ENCODE measurements around the gene FAM117A.

FAM117A gene

DNA sequence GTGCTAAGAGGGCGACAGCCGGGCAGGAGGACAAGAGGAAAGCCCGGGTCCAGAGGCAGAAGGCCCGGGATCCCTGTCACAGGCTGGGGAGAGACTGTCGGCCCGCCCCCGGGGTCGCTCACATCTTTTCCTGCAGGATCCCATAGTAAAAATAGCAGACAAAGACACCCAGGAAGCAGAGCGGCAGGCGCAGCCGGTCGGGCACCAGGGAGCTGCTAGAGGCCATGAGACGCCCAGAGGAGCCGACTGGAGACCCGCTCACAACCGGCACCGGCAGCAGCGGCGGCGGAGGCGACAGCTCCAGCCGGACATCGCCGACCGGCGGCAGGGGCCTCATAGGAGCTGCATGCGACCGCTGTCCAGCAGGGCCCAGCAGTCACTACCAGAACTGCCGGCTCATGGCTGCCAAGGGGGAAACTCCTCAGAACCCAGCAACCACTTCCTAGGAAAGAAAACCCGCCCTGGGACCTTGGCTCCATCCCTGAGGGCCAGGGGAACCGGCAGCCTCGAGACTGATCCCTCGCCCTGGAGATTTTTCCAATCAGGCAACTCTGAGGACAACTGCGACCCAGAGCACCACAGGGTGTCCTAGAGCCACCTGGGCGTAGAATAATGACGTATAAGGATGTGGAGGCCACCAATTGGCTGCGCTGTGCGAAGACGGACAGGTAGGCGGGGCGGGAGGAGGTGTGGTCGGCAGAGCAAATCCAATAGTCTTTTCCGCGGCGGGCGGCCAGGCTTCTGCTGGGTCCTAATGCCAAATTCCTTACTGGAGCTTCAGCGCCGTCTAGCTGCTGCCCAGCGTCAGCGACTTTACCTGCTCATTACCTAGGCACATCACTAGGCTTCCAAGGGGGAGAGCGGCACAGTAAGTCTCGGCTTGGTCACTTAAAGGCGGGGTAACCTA is 56.1 kb downstream of the FAM117A start, which contains the start of gene SLC35B1:
Gene SLC35B1 (minus strand): TSS at position 357 of the 907 bp plus-strand sequence. CDS start 131 bp downstream, at position 226.
- Histone ChIP-seq H3K4me1 (ENCODE audit: control insufficient read depth, insufficient read depth, low read length) (no peaks in the 10 kb centered on the region), H3K9me3 (ENCODE audit: control insufficient read depth, insufficient read depth, low read length) (no peaks in the 10 kb centered on the region), H3K27me3 (ENCODE audit: control insufficient read depth, insufficient read depth, low read length) (no peaks in the 10 kb centered on the region), H3K36me3 (ENCODE audit: control insufficient read depth, insufficient read depth, low read length) (peaks cover 11% of the 10 kb centered on the region), H3K4me3 (ENCODE audit: low read length) (peak within 1 kb of the TSS; percentile 66), H3K27ac (ENCODE audit: low read length) (no peak within 1 kb of the TSS)
- DNase-seq (ENCODE audit: low read depth, low spot score): peak; percentile 98
- whole genome bisulfite sequencing (ENCODE audit: insufficient coverage, insufficient read length): no CpG with 5 or more reads among the region's 53 CpGs

GRCh38 chr17:49707246-49707607 is 56.7 kb downstream of the FAM117A start:
- no peaks in the 10 kb centered on the region for H3K4me1 ChIP-seq (ENCODE audit: control insufficient read depth, insufficient read depth, low read length)
- H3K9me3 ChIP-seq (ENCODE audit: control insufficient read depth, insufficient read depth, low read length): no peaks in the 10 kb centered on the region
- H3K4me3 ChIP-seq (ENCODE audit: low read length): peak overlapping the region; percentile 66
- H3K36me3 ChIP-seq (ENCODE audit: control insufficient read depth, insufficient read depth, low read length): peaks cover 13% of the 10 kb centered on the region
- no peak for DNase-seq (ENCODE audit: low read depth, low spot score)
- no CpG with 5 or more reads among the region's 12 CpGs for WGBS (ENCODE audit: insufficient coverage, insufficient read length)
- H3K27ac ChIP-seq (ENCODE audit: low read length): no peak overlapping the region
- H3K27me3 ChIP-seq (ENCODE audit: control insufficient read depth, insufficient read depth, low read length): no peaks in the 10 kb centered on the region

DNA sequence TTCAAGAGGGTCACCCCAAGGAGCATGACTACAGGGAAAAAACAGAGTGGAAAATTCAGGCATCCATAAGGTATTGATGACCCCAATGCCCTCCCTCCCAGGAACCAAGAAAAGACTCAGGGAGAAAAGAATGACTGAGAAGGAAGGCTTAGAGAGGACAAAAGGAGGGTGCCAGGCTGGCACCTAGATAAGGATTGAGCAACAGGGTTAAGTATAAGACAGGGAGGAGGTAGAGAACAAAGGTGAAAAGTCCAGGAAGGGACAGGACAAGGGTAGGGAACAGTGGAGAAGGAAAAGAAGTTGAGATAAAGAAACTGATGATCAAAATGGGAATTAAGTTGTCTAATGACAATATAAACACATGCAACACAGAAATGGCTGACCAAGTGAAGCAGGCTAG is 58.7 kb downstream of the FAM117A start:
- H3K27me3 ChIP-seq (ENCODE audit: control insufficient read depth, insufficient read depth, low read length): no peaks in the 10 kb centered on the region
- no peaks in the 10 kb centered on the region for H3K9me3 ChIP-seq (ENCODE audit: control insufficient read depth, insufficient read depth, low read length)
- H3K36me3 ChIP-seq (ENCODE audit: control insufficient read depth, insufficient read depth, low read length): peaks cover 9% of the 10 kb centered on the region
- no peak overlapping the region for H3K27ac ChIP-seq (ENCODE audit: low read length)
- DNase-seq (ENCODE audit: low read depth, low spot score): no peak
- H3K4me1 ChIP-seq (ENCODE audit: control insufficient read depth, insufficient read depth, low read length): no peaks in the 10 kb centered on the region
- H3K4me3 ChIP-seq (ENCODE audit: low read length): no peak overlapping the region

- no peak overlapping the region for H3K27ac ChIP-seq (ENCODE audit: low read length)
- H3K4me1 ChIP-seq (ENCODE audit: control insufficient read depth, insufficient read depth, low read length): no peaks in the 10 kb centered on the region
- peaks cover 9% of the 10 kb centered on the region for H3K36me3 ChIP-seq (ENCODE audit: control insufficient read depth, insufficient read depth, low read length)
- H3K4me3 ChIP-seq (ENCODE audit: low read length): no peak overlapping the region
- no peaks in the 10 kb centered on the region for H3K9me3 ChIP-seq (ENCODE audit: control insufficient read depth, insufficient read depth, low read length)
- WGBS (ENCODE audit: insufficient coverage, insufficient read length): no CpG with 5 or more reads among the region's 6 CpGs
- DNase-seq (ENCODE audit: low read depth, low spot score): no peak
- H3K27me3 ChIP-seq (ENCODE audit: control insufficient read depth, insufficient read depth, low read length): no peaks in the 10 kb centered on the region
These were observed 60.2 kb downstream of the FAM117A start for GRCh38 chr17:49703557-49704277.

GRCh38 chr17:49700960-49701359 is 63.0 kb downstream of the FAM117A start:
- no CpG with 5 or more reads among the region's 6 CpGs for WGBS (ENCODE audit: insufficient coverage, insufficient read length)
- no peak for DNase-seq (ENCODE audit: low read depth, low spot score)
- Histone ChIP-seq H3K9me3 (ENCODE audit: control insufficient read depth, insufficient read depth, low read length) (no peaks in the 10 kb centered on the region), H3K4me3 (ENCODE audit: low read length) (no peak overlapping the region), H3K27ac (ENCODE audit: low read length) (no peak overlapping the region), H3K36me3 (ENCODE audit: control insufficient read depth, insufficient read depth, low read length) (peaks cover 9% of the 10 kb centered on the region), H3K4me1 (ENCODE audit: control insufficient read depth, insufficient read depth, low read length) (no peaks in the 10 kb centered on the region), H3K27me3 (ENCODE audit: control insufficient read depth, insufficient read depth, low read length) (no peaks in the 10 kb centered on the region)

GRCh38 chr17:49699966-49700575 is 63.9 kb downstream of the FAM117A start:
- Histone ChIP-seq H3K27me3 (ENCODE audit: control insufficient read depth, insufficient read depth, low read length) (no peaks in the 10 kb centered on the region), H3K27ac (ENCODE audit: low read length) (no peak overlapping the region), H3K4me3 (ENCODE audit: low read length) (no peak overlapping the region), H3K9me3 (ENCODE audit: control insufficient read depth, insufficient read depth, low read length) (no peaks in the 10 kb centered on the region), H3K4me1 (ENCODE audit: control insufficient read depth, insufficient read depth, low read length) (no peaks in the 10 kb centered on the region), H3K36me3 (ENCODE audit: control insufficient read depth, insufficient read depth, low read length) (peaks cover 9% of the 10 kb centered on the region)
- no peak for DNase-seq (ENCODE audit: low read depth, low spot score)
- no CpG with 5 or more reads among the region's 8 CpGs for WGBS (ENCODE audit: insufficient coverage, insufficient read length)

DNA sequence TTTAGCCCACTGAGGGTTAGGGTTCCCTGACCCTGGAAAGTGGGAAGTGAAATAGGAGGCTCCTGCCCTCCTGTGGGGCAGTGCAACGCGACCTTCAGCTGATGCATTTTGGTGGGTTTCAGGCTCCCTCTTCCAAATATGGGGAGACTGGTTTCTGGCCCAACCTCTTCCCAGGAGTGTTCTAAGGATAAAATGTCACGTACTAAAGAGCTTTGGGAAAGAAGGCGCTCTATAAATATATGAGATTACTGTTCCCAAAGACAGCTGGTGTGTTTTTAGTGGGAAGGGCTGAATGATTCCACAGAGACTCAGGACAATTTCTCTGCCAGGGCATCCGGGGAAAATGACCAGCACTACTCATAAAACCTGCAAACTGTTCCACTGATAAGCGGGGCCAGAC is 65.9 kb downstream of the FAM117A start:
- Histone ChIP-seq H3K27ac (ENCODE audit: low read length) (no peak overlapping the region), H3K4me1 (ENCODE audit: control insufficient read depth, insufficient read depth, low read length) (no peaks in the 10 kb centered on the region), H3K27me3 (ENCODE audit: control insufficient read depth, insufficient read depth, low read length) (no peaks in the 10 kb centered on the region), H3K4me3 (ENCODE audit: low read length) (no peak overlapping the region), H3K9me3 (ENCODE audit: control insufficient read depth, insufficient read depth, low read length) (no peaks in the 10 kb centered on the region), H3K36me3 (ENCODE audit: control insufficient read depth, insufficient read depth, low read length) (peaks cover 6% of the 10 kb centered on the region)
- WGBS (ENCODE audit: insufficient coverage, insufficient read length): no CpG with 5 or more reads among the region's 6 CpGs
- no peak for DNase-seq (ENCODE audit: low read depth, low spot score)

DNA sequence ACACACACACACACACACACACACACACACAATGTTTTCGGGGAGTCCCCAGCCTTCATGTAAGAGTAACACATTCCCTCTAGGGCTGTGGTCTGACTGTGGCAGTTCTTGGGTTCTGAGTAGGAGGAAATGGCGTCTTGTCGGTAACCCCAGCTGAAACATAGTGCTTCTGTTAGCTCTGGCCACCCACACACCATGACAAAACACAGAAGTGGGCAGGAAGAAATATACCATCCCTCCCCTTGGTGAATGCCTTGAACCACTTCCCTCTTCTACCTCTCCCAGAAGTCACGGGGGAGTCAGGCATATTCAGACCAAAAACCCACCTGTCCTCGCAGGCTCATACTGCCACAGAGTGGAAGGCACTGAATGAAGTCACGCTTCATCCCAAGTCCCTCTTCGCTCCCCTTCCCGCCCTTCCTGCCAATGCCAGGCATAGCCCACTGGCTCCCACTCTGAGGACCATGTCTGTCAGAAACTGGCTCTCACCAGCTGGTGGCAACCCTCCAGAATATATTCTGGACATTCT is 67.6 kb downstream of the FAM117A start:
- no peak overlapping the region for H3K27ac ChIP-seq (ENCODE audit: low read length)
- no peak for DNase-seq (ENCODE audit: low read depth, low spot score)
- H3K36me3 ChIP-seq (ENCODE audit: control insufficient read depth, insufficient read depth, low read length): peaks cover 2% of the 10 kb centered on the region; the same call in 1 of the 2 replicates
- no peak overlapping the region for H3K4me3 ChIP-seq (ENCODE audit: low read length)
- no peaks in the 10 kb centered on the region for H3K4me1 ChIP-seq (ENCODE audit: control insufficient read depth, insufficient read depth, low read length)
- no peaks in the 10 kb centered on the region for H3K27me3 ChIP-seq (ENCODE audit: control insufficient read depth, insufficient read depth, low read length)
- H3K9me3 ChIP-seq (ENCODE audit: control insufficient read depth, insufficient read depth, low read length): no peaks in the 10 kb centered on the region
- WGBS (ENCODE audit: insufficient coverage, insufficient read length): no CpG with 5 or more reads among the region's 8 CpGs

GRCh38 chr17:49695698-49696232 is 68.2 kb downstream of the FAM117A start:
- DNase-seq (ENCODE audit: low read depth, low spot score): no peak
- WGBS (ENCODE audit: insufficient coverage, insufficient read length): no CpG with 5 or more reads among the region's 5 CpGs
- Histone ChIP-seq H3K4me1 (ENCODE audit: control insufficient read depth, insufficient read depth, low read length) (no peaks in the 10 kb centered on the region), H3K9me3 (ENCODE audit: control insufficient read depth, insufficient read depth, low read length) (no peaks in the 10 kb centered on the region), H3K27ac (ENCODE audit: low read length) (no peak overlapping the region), H3K27me3 (ENCODE audit: control insufficient read depth, insufficient read depth, low read length) (no peaks in the 10 kb centered on the region), H3K36me3 (ENCODE audit: control insufficient read depth, insufficient read depth, low read length) (no peaks in the 10 kb centered on the region; the same call in 1 of the 2 replicates), H3K4me3 (ENCODE audit: low read length) (no peak overlapping the region)

Measured in iPS DF 6.9 (cell line).